HCT116 (cell line): ENCODE data around the gene HILPDA. TPM values are rescaled to one million over a fixed set of nuclear protein-coding genes. Genes with fewer than 3 reads are reported as not detected.

Experiments
- ATAC-seq: fragments of 200-7000 bp; cut with Tn5 transposase; 2 replicates; pipeline ENCODE4 v1.9.1; 2020; ENCODE audit warnings: mild to moderate bottlenecking, moderate library complexity
- BruUV-seq: library from RNA; stranded (reverse); fragments of 400-500 nt; replicated peaks from 2 replicates; lab custom pipeline; 2021; lab: Mats Ljungman, UMichigan
- CTCF ChIA-PET: fragments of 300-600 bp; sonication (Branson Sonifier 250); formaldehyde crosslinking; loops from one replicate; lab custom pipeline; 2021; ENCODE audit warnings: antibody characterized with exemption; lab: Charles Lee
- POLR2A ChIA-PET: fragments of 300-600, 350-600 bp; sonication (Branson Sonifier 250); formaldehyde crosslinking; loops from one replicate; lab custom pipeline; 2021; ENCODE audit warnings: antibody characterized with exemption; lab: Charles Lee
- RAD21 ChIA-PET, 2 experiments: fragments of 300-600 bp; sonication (Branson Sonifier 250); formaldehyde crosslinking; loops; one replicate each; lab custom pipeline; 2023; ENCODE audit warnings: low total read pairs in 2 of 2; ENCODE audit not compliant: uncharacterized antibody in 2 of 2, unreplicated experiment in 2 of 2, low non-redundant PET in 1 of 2; lab: Charles Lee
- DNase-seq: peaks from one replicate; pipeline ENCODE4 v3.0.0-alpha.2; 2010; ENCODE audit warnings: low read depth, low spot score
- H2AFZ ChIP-seq: fragments of 200-600 bp; shearing (Covaris generic), sonication (generic); 2 replicates; pipeline ENCODE4 v1.6.1; 2017; ENCODE audit warnings: low read depth, mixed run types, mixed read lengths, antibody characterized with exemption, low read length; ENCODE audit not compliant: poor library complexity, severe bottlenecking
- H3K27ac ChIP-seq: 2 replicates; pipeline ENCODE4 v1.5.1; 2012; ENCODE audit warnings: low read depth, low read length
- H3K27me3 ChIP-seq: fragments of 200-600 bp; sonication (generic); 2 replicates; pipeline ENCODE4 v1.6.1; 2016; ENCODE audit warnings: mixed run types, low read length, mixed read lengths; ENCODE audit not compliant: insufficient read depth
- H3K36me3 ChIP-seq, 2 experiments: fragments of 200-500 bp in 1 of 2; fragments of 200-600 bp in 1 of 2; sonication (Bioruptor generic) in 1 of 2; sonication (generic) in 1 of 2; 2 replicates each; pipeline versions ENCODE4 v1.5.1 to v1.6.1; 2014 to 2016; ENCODE audit warnings: low read length in 2 of 2, inconsistent platforms in 1 of 2, mixed read lengths in 1 of 2, mixed run types in 1 of 2; ENCODE audit not compliant: insufficient read depth in 2 of 2, control insufficient read depth in 1 of 2
- H3K4me1 ChIP-seq, 2 experiments: fragments of 200-600 bp in 1 of 2; sonication (generic) in 1 of 2; 2 replicates each; pipeline versions ENCODE4 v1.5.1 to v1.6.1; 2012 to 2017; ENCODE audit warnings: low read length in 2 of 2, inconsistent platforms in 1 of 2, mild to moderate bottlenecking in 1 of 2, mixed read lengths in 1 of 2, mixed run types in 1 of 2, moderate library complexity in 1 of 2; ENCODE audit not compliant: insufficient read depth in 2 of 2, control insufficient read depth in 1 of 2
- H3K4me2 ChIP-seq: fragments of 200-600 bp; sonication (generic); 2 replicates; pipeline ENCODE4 v1.6.1; 2017; ENCODE audit warnings: mixed run types, low read length, mixed read lengths
- H3K4me3 ChIP-seq, 2 experiments: fragments of 200-600 bp in 1 of 2; sonication (generic) in 1 of 2; replicated peaks in 1 of 2; 2 replicates each; pipeline ENCODE4 v1.5.1; 2011 to 2016; ENCODE audit warnings: low read length in 2 of 2, control low read depth in 1 of 2, low read depth in 1 of 2, mild to moderate bottlenecking in 1 of 2, mixed read lengths in 1 of 2, mixed run types in 1 of 2
- H3K79me2 ChIP-seq: fragments of 200-600 bp; sonication (generic); 2 replicates; pipeline ENCODE4 v1.6.1; 2017; ENCODE audit warnings: mild to moderate bottlenecking, mixed run types, low read length, moderate library complexity, mixed read lengths; ENCODE audit not compliant: insufficient read depth
- H3K9ac ChIP-seq: fragments of 200-600 bp; sonication (generic); 2 replicates; pipeline ENCODE4 v1.6.1; 2016; ENCODE audit warnings: low read length, mixed read lengths
- H3K9me2 ChIP-seq: fragments of 200-600 bp; sonication (generic), shearing (Covaris generic); 2 replicates; pipeline ENCODE4 v1.6.1; 2017; ENCODE audit warnings: mixed run types, mild to moderate bottlenecking, moderate library complexity; ENCODE audit not compliant: insufficient read depth
- H3K9me3 ChIP-seq, 2 experiments: fragments of 200-500 bp in 1 of 2; fragments of 200-600 bp in 1 of 2; sonication (Bioruptor generic) in 1 of 2; sonication (generic) in 1 of 2; 2 replicates each; pipeline ENCODE4 v1.6.1; 2014 to 2017; ENCODE audit warnings: low read length in 2 of 2, mixed read lengths in 2 of 2, inconsistent platforms in 1 of 2, low read depth in 1 of 2, mild to moderate bottlenecking in 1 of 2, mixed run types in 1 of 2, moderate library complexity in 1 of 2; ENCODE audit not compliant: control insufficient read depth in 1 of 2, insufficient read depth in 1 of 2
- H4K20me1 ChIP-seq: fragments of 200-600 bp; sonication (generic), shearing (Covaris generic); 2 replicates; pipeline ENCODE4 v1.6.1; 2017; ENCODE audit warnings: mixed run types, mild to moderate bottlenecking, moderate library complexity; ENCODE audit not compliant: insufficient read depth
- CTCF ChIP-seq, 3 experiments: fragments of 200-600 bp in 1 of 3; sonication (generic) in 1 of 3; IDR thresholded peaks in 2 of 3; conservative IDR thresholded peaks in 1 of 3; 2 replicates each; pipeline ENCODE4 v1.5.1; 2012 to 2017; ENCODE audit warnings: low read depth in 2 of 3, low read length in 2 of 3, antibody characterized with exemption in 1 of 3, borderline replicate concordance in 1 of 3, control low read depth in 1 of 3, mild to moderate bottlenecking in 1 of 3, mixed read lengths in 1 of 3, mixed run types in 1 of 3, moderate library complexity in 1 of 3; ENCODE audit not compliant: insufficient read depth in 1 of 3
- EZH2 ChIP-seq: fragments of 200-600 bp; sonication (generic); IDR thresholded peaks from 2 replicates; pipeline ENCODE4 v1.6.1; 2017; ENCODE audit warnings: antibody characterized with exemption, mixed run types
- MAX ChIP-seq: IDR thresholded peaks from 2 replicates; pipeline ENCODE4 v1.6.1; 2012
- RAD21 ChIP-seq: IDR thresholded peaks from 2 replicates; pipeline ENCODE4 v1.6.1; 2012; ENCODE audit warnings: low read depth, mild to moderate bottlenecking
- ZFX ChIP-seq: fragments of 450-650 bp; IDR thresholded peaks from 2 replicates; pipeline ENCODE4 v1.6.1; 2017
- intact Hi-C: fragments of 100-400 bp; cut with micrococcal nuclease; formaldehyde crosslinking; loops from 2 replicates; pipeline ENCODE4 v1.10.0; 2022
- total RNA-seq: library from RNA; stranded (reverse); gene quantifications from one replicate; pipeline ENCODE4 v1.2.1, GENCODE V29; 2021; ENCODE audit not compliant: unreplicated experiment

HILPDA gene
- total RNA-seq, 1 experiment from 2014 or later = 32.8 TPM

- peak; percentile 36 for DNase-seq
- CTCF ChIA-PET = interaction anchor here (0.6 to 5.2 kb wide), 20 partner anchors 8 to 787 kb away, joined by 3 to 114 read pairs (median 8); partner anchors contain the start of genes HILPDA, IMPDH1 and METTL2B
- no peaks in the 10 kb centered on the region for H3K9me2 ChIP-seq
- H3K9ac ChIP-seq = no peak overlapping the region
- no TSS peak for BruUV-seq
- peak; percentile 86 for TF ChIP-seq RAD21
- no peak for TF ChIP-seq EZH2
- peak; percentile 48 to 78 (median 72); a peak in 5 of 6 replicates for TF ChIP-seq CTCF (IDR thresholded peaks at IDR 0.05 in 2 of 3, conservative IDR thresholded peaks at IDR 0.05 in 1 of 3; ENCODE audit: borderline replicate concordance in 1 of 3, insufficient read depth in 1 of 3, low read depth in 2 of 3, low read length in 2 of 3)
- TF ChIP-seq, all 23 proteins: peak for 2
- Histone ChIP-seq H3K27me3 (no peaks in the 10 kb centered on the region), H3K4me2 (0 out of 2 replicates have a peak overlapping the region, but pooled peaks have one; percentile 16), H3K36me3 (no peaks in the 10 kb centered on the region), H3K27ac (no peak overlapping the region), H2AFZ (peak overlapping the region; percentile 39), H3K9me3 (no peaks in the 10 kb centered on the region), H3K4me1 (peaks cover 0 to 22% of the 10 kb centered on the region in 2 experiments; a peak in 1 of 4 replicates), H3K4me3 (no peak overlapping the region), H4K20me1 (no peaks in the 10 kb centered on the region), H3K79me2 (no peaks in the 10 kb centered on the region)
- ChIA-PET POLR2A (interaction anchor here (1.1 kb wide), 1 partner anchor 34 kb away, joined by 7 read pairs; no protein-coding TSS in a partner anchor), RAD21 (interaction anchor here (0.6 to 1.7 kb wide), 8 partner anchors 28 to 457 kb away, joined by 3 to 14 read pairs (median 4); partner anchors contain the start of gene HILPDA (in 1 of the 2))
- peak; percentile 73 for ATAC-seq
- intact Hi-C loops = loop anchor here (1.0 to 2.0 kb wide), 3 partner anchors 32 to 783 kb away; no protein-coding TSS in a partner anchor
Observed at GRCh38 chr7:128427289-128427891, 28.3 kb upstream of the HILPDA start.

- TF ChIP-seq CTCF (IDR thresholded peaks at IDR 0.05 in 2 of 3, conservative IDR thresholded peaks at IDR 0.05 in 1 of 3; ENCODE audit: borderline replicate concordance in 1 of 3, insufficient read depth in 1 of 3, low read depth in 2 of 3, low read length in 2 of 3) (0 out of 6 replicates have a peak, but pooled peaks of 1 of the 3 experiments have one; percentile 2), MAX (no peak), ZFX (no peak)
- no peaks in the 10 kb centered on the region for H4K20me1 ChIP-seq
- POLR2A ChIA-PET = no interaction called here
- H3K4me2 ChIP-seq = no peak overlapping the region
- H3K4me1 ChIP-seq = peaks cover 0 to 17% of the 10 kb centered on the region in 2 experiments; a peak in 1 of 4 replicates
- H3K27me3 ChIP-seq = no peaks in the 10 kb centered on the region
- no peak overlapping the region for H3K9ac ChIP-seq
- H3K4me3 ChIP-seq = no peak overlapping the region
- no peak overlapping the region for H3K27ac ChIP-seq
- ATAC-seq = no peak
- RAD21 ChIA-PET = no interaction called here
- no peaks in the 10 kb centered on the region for H3K79me2 ChIP-seq
- no peaks in the 10 kb centered on the region for H3K9me2 ChIP-seq
- DNase-seq = no peak
- CTCF ChIA-PET = interaction anchor here (1.2 kb wide), 1 partner anchor 31 kb away, joined by 3 read pairs; no protein-coding TSS in a partner anchor
- H2AFZ ChIP-seq = no peak overlapping the region
- BruUV-seq = no TSS peak
- intact Hi-C loops = no loop called here
- H3K9me3 ChIP-seq = no peaks in the 10 kb centered on the region
- no peaks in the 10 kb centered on the region for H3K36me3 ChIP-seq
Observed at GRCh38 chr7:128430207-128430606, 25.5 kb upstream of the HILPDA start.
